Ecto neural progenitor cell (in vitro differentiated cells): ENCODE results near the gene EIF3CL.
"Not testable (repeated sequence)": the region's sequence is repeated elsewhere in the genome, so short reads cannot be mapped to it uniquely, and the experiment has no call there.

Experiments used
- DNase-seq: peaks from one replicate; pipeline ENCODE4 v3.0.0-alpha.2; 2018; ENCODE audit warnings: low spot score

Gene EIF3CL

GRCh38 chr16:28403220-28404072, at the start of gene EIF3CL:
Gene EIF3CL, minus strand, starts transcription at chr16:28403841. Its CDS starts 223 bp downstream, at chr16:28403618.
- DNase-seq, result not testable (repeated sequence)

DNA sequence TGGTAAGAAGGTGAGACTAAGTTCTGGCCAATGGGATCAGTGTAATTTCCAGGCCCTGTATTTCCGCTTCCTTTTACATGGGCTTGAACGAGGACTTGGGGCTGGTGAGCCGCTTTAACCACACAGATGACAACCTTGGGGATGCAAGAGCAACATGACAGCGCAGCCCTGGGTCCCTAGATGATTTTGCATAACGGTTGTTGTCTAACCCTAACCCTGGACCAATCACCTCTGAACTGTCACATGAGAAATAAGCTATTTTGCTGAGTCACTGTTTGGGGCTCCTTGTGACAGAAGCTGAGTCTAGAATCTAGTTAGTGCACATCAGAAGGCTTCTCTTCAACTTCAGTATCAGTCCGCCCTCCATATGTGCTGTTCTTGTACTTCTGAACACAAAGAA, 43.4 kb upstream of the EIF3CL start:
- not testable (repeated sequence) for DNase-seq

DNA sequence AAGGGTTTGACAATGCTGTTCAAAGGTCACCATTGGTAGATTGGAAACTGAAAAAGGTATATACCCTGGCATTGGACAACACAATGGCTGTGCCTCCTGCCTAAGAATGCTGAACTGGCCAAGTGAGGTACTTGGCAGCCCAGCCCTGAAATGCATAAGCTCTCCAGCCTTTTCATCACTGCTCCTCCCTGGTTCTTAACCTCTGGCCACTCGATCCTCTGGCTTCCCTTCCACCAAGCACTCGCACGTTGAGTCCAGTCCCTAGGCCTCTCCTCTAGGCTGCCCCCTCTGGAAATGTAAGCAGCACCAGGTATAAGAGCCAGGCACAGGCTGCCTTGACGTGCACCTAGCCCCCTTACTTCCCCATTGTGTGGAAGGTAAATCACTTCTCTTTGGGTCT, 42.7 kb upstream of the EIF3CL start:
- not testable (repeated sequence) for DNase-seq

GRCh38 chr16:28443943-28444342, 40.3 kb upstream of the EIF3CL start:
- not testable (repeated sequence) for DNase-seq

DNA sequence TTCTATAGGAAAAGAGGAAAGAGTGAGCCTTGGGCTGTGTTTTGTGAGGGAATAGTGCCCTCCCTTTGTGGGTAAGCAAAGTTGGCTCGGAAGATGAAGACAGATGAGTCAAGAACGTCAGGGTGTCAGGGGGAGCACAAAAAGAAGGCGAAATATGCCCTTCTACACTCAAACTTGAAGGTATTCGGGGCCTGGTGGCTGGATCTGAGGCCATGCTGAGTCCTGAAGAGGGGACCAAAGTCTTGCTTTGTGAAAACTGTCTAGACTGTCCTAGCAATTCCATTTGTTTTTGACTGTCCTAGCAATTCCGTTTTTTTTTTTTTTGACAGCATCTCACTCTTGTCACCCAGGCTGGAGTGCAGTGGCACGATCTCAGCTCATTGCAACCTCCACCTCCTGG, 35.3 kb upstream of the EIF3CL start:
- not testable (repeated sequence) for DNase-seq

DNA sequence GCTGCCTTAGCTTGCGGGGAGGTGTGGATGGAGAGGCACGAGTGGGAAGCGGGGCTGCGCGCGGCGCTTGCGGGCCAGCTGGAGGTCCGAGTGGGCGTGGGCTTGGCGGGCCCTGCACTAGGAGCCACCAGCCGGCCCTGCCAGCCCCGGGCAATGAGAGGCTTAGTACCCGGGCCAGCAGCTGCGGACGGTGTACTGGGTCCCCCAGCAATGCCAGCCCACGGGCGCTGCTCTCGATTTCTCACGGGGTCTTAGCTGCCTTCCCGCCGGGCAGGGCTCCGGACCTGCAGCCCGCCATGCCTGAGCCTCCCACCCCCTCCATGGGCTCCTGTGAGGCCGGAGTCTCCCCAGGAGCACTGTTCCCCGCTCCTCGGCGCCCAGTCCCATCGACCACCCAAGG, 31.7 kb upstream of the EIF3CL start:
- DNase-seq, result not testable (repeated sequence)

DNA sequence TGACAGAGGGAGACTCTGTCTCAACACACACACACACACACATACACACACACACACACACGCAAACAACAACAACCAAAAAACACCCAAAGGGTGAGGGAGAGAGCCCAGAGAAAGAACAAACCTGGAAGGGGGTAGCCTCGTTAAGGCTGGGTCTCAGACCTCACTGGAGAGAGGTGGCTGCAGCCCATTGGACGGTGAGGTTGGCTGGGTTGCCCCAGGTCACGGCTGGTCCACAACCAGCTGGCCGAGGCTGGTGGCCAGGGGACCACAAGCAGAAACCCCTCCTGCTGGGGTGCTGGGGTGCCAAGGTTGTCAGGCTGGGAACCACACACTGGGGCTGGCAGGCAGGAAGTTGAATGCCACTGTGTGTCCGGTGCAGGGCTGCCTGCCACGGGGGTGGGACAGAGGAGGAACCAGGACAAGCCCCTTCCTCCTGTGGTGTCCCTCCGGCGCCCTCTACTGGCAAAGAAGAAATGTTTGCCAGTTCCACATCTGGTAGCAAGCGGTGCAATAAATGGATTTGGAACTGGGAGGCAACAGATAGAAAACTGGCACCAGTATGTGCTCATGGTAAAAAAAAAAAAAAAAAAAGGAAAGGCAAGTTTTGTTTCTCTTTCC, 22.5 kb upstream of the EIF3CL start:
- DNase-seq, result not testable (repeated sequence)

GRCh38 chr16:28421071-28421750, 17.6 kb upstream of the EIF3CL start:
- DNase-seq, result not testable (repeated sequence)

DNA sequence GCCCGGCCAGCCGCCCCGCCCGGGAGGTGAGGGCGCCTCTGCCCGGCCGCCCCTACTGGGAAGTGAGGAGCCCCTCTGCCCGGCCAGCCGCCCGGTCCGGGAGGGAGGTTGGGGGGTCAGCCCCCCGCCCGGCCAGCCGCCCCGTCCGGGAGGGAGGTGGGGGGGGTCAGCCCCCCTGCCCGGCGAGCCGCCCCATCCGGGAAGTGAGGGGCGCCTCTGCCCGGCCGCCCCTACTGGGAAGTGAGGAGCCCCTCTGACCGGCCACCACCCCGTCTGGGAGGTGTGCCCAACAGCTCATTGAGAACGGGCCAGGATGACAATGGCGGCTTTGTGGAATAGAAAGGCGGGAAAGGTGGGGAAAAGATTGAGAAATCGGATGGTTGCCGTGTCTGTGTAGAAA, 13.4 kb upstream of the EIF3CL start:
- not testable (repeated sequence) for DNase-seq

GRCh38 chr16:28414530-28414929, 10.9 kb upstream of the EIF3CL start:
- not testable (repeated sequence) for DNase-seq

GRCh38 chr16:28413585-28413984, 9.9 kb upstream of the EIF3CL start:
- not testable (repeated sequence) for DNase-seq

GRCh38 chr16:28392054-28392453, 11.6 kb downstream of the EIF3CL start:
- not testable (repeated sequence) for DNase-seq

- not testable (repeated sequence) for DNase-seq
Measured at GRCh38 chr16:28382177-28382867, 21.3 kb downstream of the EIF3CL start.

DNA sequence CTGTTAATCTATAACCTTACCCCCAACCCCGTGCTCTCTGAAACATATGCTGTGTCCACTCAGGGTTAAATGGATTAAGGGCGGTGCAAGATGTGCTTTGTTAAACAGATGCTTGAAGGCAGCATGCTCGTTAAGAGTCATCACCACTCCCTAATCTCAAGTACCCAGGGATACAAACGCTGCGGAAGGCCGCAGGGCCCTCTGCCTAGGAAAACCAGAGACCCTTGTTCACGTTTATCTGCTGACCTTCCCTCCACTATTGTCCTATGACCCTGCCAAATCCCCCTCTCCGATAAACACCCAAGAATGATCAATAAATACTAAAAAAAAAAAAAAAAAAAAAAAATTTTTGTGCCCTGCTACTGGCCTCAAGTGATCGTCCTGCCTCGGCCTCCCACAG, 25.8 kb downstream of the EIF3CL start:
- not testable (repeated sequence) for DNase-seq

DNA sequence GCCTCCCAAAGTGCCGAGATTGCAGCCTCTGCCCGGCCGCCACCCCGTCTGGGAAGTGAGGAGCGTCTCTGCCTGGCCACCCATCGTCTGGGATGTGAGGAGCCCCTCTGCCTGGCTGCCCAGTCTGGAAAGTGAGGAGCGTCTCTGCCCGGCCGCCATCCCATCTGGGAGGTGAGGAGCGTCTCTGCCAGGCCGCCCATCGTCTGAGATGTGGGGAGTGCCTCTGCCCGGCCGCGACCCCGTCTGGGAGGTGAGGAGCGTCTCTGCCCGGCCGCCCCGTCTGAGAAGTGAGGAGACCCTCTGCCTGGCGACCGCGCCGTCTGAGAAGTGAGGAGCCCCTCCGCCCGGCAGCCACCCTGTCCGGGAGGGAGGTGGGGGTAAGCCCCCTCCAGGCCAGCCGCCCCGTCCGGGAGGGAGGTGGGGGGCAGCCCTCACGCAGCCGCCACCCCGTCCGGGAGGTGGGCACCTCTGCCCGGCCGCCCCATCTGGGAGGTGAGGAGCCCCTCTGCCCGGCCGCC, 26.5 kb downstream of the EIF3CL start:
- DNase-seq, result not testable (repeated sequence)

DNA sequence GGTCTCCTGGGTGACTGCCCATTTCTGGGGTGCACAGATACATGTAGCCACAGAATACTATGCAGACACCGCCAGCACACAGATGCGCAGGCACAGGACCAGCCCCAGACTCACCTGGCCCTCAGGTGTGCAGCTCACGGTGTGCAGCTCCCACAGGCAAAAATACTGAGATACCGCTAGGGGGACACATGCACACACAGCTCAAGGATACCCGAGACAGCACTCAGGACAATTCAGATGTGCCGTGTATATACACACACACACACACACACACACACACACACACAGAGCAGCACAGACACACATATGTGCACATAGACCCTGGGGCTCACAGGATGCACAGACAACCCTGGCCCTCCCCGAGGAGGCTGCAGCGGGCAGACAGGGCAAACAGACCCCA, 28.5 kb downstream of the EIF3CL start:
- not testable (repeated sequence) for DNase-seq

GRCh38 chr16:28374281-28374680, 29.4 kb downstream of the EIF3CL start:
- not testable (repeated sequence) for DNase-seq

GRCh38 chr16:28367926-28368325, 35.7 kb downstream of the EIF3CL start:
- peak; percentile 38 for DNase-seq

GRCh38 chr16:28364268-28365173, 39.1 kb downstream of the EIF3CL start:
- not testable (repeated sequence) for DNase-seq

GRCh38 chr16:28363408-28363807, 40.2 kb downstream of the EIF3CL start, which contains the start of gene NPIPB6:
Gene NPIPB6, minus strand, starts transcription at chr16:28363508. Its CDS starts 686 bp downstream, at chr16:28362822.
- not testable (repeated sequence) for DNase-seq
